HG03135 (cell line): ENCODE data around the gene TMEM63A.
A peak's percentile ranks its signal among the peaks of the same experiment; 100 is the strongest.

Source experiments
- ATAC-seq: cut with Tn5 transposase; IDR thresholded peaks from one replicate; pipeline ENCODE4 v1.9.1; 2021; ENCODE audit warnings: mild to moderate bottlenecking, moderate library complexity; ENCODE audit not compliant: unreplicated experiment

Gene TMEM63A

GRCh38 chr1:225886159-225887029, 4.2 kb upstream of the TMEM63A start:
- no peak for ATAC-seq

DNA sequence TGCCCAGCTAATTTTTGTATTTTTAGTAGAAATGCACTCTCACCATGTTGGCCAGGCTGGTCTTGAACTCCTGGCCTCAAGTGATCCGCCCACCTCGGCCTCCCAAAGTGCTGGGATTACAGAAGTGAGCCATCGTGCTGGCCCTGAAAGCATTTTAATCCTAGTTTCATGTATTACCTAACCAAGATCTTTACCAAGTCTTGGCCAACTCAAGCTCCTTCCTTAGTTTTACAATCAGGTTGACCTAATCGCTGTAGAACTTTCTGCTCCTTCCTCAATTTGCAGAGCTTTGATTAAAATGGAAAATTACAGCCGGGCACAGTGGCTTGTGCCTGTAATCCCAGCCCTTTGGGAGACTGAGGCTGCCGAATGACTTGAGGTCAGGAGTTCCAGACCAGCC, 3.2 kb upstream of the TMEM63A start:
- no peak for ATAC-seq

DNA sequence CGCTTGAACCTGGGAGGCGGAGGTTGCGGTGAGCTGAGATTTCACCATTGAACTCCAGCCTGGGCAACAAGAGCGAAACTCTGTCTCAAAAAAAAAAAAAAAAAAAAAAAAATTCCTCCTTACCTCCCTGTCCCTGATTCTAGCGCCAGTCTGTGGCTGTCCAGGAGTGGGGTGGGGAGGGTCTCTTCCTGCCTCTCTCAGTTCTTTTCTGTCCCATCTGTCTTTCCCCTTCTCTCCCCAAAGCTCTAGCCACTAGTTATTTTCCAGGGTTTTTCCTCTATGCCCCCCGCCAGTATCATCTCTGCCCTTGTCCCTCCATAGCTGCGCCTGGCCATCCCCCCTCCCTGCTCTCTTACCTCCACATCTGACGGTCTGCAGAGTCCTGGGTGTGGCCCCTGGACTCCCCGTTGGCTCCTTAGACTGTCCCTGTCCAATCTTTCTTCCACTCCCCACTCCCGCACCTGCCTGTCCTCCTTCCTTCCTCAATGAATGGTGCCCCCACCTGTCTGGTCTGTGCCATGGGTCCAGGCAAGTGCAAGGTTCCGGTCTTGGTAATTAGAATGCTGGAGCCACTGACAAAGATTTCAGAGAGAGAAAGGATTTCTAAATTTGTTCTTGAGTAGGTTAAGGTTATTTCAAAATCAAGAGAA, 1.6 kb upstream of the TMEM63A start:
- ATAC-seq: no peak

GRCh38 chr1:225882694-225883615, 775 bp upstream of the TMEM63A start:
- ATAC-seq: peak; percentile 27

- ATAC-seq: peak; percentile 6
Measured at GRCh38 chr1:225881081-225881958, 860 bp downstream of the TMEM63A start.

- ATAC-seq: no peak
Measured at GRCh38 chr1:225880636-225881035, 1.5 kb downstream of the TMEM63A start.

DNA sequence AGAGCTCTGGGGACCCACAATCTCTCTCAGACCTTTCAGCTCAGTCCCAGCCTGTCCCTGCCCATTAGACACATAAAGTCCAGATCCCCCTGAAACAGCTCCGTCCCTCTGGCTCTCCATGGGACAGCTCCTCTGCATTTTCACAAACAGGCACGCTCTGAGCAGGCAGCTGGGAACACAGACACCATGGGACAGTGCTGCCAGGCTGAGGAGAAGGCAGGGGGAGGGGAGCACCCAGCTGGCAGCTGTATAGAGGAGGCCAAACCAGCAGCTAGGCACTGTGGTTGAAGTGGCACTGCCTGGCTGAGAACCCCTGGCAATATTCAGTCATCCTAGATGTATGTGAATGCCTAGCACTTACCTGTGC, 2.0 kb downstream of the TMEM63A start:
- ATAC-seq: no peak

GRCh38 chr1:225879521-225880221, 2.5 kb downstream of the TMEM63A start:
- no peak for ATAC-seq

- no peak for ATAC-seq
Measured at GRCh38 chr1:225878282-225878681, 3.9 kb downstream of the TMEM63A start.

GRCh38 chr1:225877580-225877979, 4.6 kb downstream of the TMEM63A start:
- no peak for ATAC-seq

DNA sequence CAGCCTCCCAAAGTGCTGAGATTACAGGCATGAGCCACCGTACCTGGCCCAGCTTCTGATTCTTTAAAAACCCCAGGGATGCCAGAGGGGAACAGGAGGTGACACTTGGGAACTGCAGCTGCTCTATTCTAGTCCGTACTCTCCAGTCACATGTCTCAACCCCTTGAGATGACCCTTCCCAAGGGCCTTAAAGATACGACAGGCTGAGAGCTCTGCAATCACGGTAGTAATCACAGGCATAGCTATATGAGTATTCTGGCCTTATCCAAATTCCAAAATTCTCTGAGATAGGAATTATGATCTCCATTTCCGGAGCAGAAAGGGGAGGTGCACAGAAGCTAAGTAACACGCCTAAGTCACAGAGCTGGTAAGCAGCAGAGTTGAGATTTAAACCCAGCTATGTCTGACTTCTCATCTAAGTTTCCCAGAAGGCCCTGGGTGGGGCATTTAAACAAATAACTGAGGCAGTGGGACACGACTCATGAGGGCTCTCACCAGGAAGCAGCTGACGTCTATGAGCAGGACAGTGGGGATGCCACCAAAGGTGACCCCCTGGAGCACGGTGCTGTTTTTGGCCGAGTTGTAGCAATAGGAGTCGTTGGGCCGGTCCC, 5.2 kb downstream of the TMEM63A start:
- ATAC-seq: no peak

DNA sequence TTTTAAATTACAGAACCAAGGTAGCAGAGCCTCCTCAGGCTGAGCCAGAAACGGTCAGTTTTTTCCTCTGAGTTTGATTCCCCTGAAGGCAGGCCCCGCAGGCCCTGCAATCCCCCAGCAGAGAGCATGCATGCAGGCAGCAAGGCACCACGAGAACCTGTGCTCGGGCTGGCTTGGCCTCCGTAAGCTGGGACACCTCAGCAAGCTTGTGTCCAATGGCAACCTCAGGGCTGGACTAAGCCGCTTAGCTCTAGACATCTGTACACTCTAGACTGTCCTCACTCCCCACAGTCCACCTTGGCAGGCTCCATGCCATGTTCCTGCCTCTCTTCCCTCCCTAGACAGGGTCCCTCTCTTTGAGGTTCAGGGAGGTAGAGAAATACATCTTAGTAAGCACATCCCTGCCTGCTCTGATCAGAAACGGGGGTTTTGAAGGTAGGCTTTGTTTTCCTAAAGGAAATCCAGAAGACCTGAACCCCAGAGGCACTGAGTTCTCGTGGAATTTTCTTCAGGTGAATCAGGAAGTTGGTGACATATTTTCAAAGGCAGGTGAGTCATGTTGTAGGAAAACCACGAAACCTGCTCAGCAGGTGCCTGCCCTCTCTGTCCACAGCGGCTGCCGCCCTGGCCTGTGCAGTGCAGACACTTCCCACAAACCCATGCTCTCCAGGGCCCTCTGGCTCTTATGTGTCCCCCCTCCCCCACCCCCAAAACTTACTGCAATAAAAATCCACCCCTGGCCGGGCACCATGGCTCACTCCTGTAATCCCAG, 7.0 kb downstream of the TMEM63A start:
- no peak for ATAC-seq

- no peak for ATAC-seq
Measured at GRCh38 chr1:225874431-225874830, 7.7 kb downstream of the TMEM63A start.

- ATAC-seq: no peak
Measured at GRCh38 chr1:225873281-225873850, 8.8 kb downstream of the TMEM63A start.

GRCh38 chr1:225872075-225872430, 10.1 kb downstream of the TMEM63A start:
- no peak for ATAC-seq

- ATAC-seq: no peak
Measured at GRCh38 chr1:225871359-225872074, 10.7 kb downstream of the TMEM63A start.

DNA sequence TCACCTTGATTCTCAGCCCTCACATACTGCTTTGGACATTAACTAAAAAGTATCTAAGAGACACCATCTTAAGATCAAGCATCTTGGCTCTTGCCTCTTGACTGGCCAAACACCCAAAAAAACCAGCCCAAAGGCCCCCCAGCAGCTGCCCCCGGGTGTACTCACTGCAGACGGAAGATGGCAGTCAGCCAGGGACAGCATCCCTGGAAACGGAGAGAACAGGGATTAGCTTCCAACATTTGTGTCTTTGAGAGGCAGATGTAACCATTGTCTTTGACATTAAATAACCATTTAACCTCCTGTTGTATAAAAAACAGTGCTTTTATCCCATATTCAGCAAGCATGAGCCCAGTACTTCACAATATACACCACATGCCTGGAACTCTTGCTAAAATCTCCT, 11.3 kb downstream of the TMEM63A start:
- no peak for ATAC-seq
